HG02763 (cell line): ENCODE data around the gene ANKS1A.
"Not testable (repeated sequence)": the region's sequence is repeated elsewhere in the genome, so short reads cannot be mapped to it uniquely, and the experiment has no call there.

Experiments used
- ATAC-seq: cut with Tn5 transposase; IDR thresholded peaks from one replicate; pipeline ENCODE4 v1.9.1; 2021; ENCODE audit warnings: mild to moderate bottlenecking, moderate library complexity; ENCODE audit not compliant: unreplicated experiment

ANKS1A gene

GRCh38 chr6:34917626-34918285 is 28.7 kb downstream of the ANKS1A start:
- ATAC-seq = no peak

- ATAC-seq = no peak
These were observed 30.6 kb downstream of the ANKS1A start for GRCh38 chr6:34919651-34920050.

GRCh38 chr6:34920097-34920496 is 31.0 kb downstream of the ANKS1A start:
- ATAC-seq = no peak

GRCh38 chr6:34922177-34922663 is 33.2 kb downstream of the ANKS1A start:
- ATAC-seq = no peak

DNA sequence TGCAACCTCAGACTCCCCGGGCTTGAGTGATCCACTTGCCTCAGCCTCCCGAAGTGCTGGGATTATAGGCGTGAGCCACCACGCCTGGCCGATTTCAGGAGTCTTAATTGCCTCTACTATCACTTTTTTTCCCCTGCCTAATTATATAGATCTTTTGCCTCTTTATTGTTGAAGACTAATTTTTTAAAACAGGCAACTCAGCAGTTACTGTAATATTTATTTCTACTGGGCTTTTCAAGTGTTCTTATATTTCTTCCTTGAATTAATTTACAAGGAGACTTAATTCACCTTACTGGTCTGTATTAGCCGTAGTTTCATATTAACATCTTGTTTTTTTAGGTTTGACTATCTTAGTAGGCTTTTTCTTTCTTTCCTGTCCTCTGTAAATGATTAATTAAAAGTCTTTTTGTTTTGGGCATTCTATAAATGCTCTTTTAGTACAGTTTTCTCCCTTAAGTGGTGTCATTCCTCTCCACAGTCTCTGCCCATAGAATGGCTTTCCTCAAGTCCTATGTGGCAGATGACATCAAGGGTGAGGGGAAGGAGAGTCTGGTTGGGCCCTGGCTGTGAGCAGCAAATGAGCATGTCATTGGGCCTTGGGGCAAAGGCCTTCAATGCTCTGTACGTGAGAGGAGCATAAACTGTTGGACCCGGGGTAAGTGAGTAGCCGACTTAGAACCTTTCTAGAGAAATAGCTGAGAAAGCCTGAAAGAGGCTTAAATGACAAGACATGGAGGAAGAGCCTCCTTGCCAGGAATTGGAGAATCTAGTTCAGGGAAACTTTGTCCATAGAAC is 36.0 kb downstream of the ANKS1A start:
- no peak for ATAC-seq

DNA sequence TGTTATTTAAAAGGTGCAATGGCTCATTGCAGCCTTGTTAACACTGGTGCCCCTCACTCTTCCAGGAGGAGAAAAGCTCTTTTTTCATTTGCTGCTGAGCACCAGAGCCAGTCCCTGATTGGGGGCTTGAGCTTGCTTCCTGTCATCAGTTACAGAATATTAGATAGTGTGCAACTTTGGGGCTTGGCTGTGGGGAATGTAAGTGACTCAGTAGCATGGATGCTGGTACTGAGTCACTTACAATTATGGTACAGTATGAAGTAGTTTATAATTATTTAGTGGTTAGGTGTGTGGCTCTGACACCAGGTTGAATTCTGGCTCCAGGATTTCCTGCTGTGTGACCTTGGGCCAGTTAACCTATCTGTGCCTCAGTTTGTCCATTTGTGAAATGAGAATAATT is 37.6 kb downstream of the ANKS1A start:
- no peak for ATAC-seq

DNA sequence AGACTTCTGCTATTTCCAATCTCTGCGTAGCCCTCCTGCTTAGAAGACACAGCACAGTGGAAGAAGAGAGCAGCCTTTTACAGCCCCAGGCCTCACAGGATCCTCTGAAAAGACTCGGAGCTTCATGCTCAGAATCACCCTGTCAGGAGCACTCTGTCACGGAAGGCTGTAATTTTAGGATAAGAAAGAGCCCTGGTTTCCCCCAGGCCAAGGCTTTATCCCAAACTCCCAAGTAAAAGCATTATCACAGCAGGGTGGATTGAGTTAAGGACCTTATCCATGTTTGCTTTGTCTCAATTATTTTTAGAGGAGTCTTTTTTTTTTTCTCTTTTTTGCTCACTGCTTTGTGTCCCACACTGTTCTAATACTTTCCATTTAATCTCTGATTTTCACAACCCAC is 39.2 kb downstream of the ANKS1A start:
- no peak for ATAC-seq

DNA sequence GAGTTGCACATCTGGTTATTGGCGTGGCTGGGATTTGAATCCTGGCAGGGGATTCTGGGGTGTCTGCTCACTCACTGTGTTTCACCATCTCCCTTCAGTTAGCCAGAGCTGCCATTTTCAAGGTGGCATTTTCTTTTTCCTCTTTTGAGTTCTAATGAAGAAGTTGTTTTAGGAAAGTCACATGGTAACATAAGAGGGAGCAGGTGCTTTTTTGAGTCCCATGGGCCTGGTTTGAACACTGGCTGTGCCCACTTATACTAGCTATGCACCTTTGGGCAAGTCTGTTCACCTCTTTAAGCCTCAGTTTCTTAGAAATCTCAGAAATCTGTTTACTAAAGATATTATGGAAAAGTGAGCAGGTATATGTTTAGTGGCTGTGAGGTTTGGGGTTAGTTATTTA is 39.6 kb downstream of the ANKS1A start:
- ATAC-seq = no peak

DNA sequence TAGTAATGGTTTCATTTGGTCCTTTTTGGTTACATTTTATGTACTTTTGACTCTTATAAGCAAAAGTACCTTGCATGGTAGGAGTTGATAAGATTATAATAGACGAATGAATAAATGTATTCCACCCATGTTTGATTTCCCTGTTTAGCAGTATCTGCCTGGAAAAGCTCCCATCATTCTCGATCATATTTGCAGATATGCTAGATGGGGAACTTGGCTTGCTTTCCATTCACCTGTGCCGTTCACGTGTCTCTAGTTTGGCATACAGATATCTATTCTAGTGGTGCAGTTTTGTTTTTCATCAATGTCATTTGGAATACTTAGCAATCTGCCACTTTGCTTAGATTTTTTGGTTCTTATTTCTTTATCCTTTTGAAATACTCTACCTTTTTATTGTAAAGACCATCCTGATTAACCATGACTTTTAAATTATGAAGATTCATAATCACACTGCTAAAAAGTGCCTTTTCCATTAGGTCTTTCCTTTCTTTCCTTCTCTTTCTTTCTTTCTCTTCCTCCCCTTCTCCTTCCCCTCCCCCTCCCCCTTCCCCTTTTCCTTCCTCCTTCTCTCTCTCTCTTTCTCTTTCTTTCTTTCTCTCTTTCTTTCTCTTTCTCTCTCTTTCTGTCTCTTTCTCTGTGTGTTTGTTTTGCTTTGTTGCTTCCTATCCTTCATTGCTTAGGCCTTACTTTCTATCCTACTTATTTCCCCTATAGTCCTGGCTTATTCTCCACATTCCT is 40.4 kb downstream of the ANKS1A start:
- ATAC-seq = no peak

DNA sequence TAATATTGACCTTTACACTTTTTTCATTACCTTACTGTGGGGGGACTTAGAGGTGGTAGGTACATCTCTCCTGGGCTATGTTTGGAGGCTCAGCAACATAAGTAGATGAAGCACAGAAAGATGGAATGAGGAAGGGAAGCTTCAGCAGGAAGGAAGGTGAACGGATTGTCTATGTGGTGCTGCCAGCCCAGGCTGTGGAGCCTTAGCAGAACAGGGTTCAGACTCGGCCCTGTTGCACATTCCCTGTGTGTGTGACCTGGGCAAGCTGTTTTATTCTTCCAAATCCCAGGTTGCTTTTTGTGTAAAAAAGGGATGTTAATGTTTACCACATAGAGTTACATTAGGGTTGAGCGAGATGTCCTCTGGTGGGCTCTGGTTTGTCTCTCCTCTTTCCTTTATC is 41.2 kb downstream of the ANKS1A start:
- ATAC-seq = no peak

DNA sequence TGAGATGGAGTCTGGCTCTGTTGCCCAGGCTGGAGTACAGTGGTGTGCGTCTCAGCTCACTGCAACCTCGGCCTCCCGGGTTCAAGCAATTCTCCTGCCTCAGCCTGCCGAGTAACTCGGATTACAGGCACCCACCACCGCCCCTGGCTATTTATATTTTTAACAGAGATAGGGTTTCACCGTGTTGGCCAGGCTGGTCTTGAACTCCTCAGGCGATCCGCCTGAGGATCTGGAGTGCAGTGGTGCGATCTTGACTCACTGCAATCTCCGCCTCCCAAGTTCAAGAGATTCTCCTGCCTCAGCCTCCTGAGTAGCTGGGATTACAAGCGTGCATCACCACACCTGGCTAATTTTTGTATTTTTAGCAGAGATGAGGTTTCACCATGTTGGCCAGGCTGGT is 43.1 kb downstream of the ANKS1A start:
- not testable (repeated sequence) for ATAC-seq

- no peak for ATAC-seq
These were observed 45.5 kb downstream of the ANKS1A start for GRCh38 chr6:34934516-34934915.

GRCh38 chr6:34938268-34938667 is 49.2 kb downstream of the ANKS1A start:
- no peak for ATAC-seq

- no peak for ATAC-seq
These were observed 51.0 kb downstream of the ANKS1A start for GRCh38 chr6:34940030-34940434.

DNA sequence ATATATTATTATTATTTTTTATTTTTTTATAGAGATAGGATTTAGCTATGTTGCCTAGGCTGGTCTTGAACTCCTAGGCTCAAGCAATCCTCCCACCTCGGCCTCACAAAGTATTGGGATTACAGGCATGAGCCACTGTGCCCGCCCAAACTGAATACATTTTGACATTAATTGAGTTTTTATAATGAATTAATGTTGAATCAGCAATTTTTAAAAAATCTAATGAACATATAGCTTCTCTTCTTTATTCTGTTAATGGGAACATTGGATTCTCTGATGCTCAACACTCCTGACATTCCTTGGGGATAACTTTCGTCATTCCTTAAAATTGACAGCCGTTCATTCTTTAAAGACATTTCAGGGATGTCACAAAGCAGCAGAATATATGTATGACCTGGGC is 52.4 kb downstream of the ANKS1A start:
- ATAC-seq = no peak

- ATAC-seq = no peak
These were observed 56.3 kb downstream of the ANKS1A start for GRCh38 chr6:34945317-34945716.

GRCh38 chr6:34947561-34947960 is 58.5 kb downstream of the ANKS1A start:
- no peak for ATAC-seq

GRCh38 chr6:34949636-34950035 is 60.6 kb downstream of the ANKS1A start:
- ATAC-seq = no peak

- ATAC-seq = no peak
These were observed 61.8 kb downstream of the ANKS1A start for GRCh38 chr6:34950849-34951248.

DNA sequence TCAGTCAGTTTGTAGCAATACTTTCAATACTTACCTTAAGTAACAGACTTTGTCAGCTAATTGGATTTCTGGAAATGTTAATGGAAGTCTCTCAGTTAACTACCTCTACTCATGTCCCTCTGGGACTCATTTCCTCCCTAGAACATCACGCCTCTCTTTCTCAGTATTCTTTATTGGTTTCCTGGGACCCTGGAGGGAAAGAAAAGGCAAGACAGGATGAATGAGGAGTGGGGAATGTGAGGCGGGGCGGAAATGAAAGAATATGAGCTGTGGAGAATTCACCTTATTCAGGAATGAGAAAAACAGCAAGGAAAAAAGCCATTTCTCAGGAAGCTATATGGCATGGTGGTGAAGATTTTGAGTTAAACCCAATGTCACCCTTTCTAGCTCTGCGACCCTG is 62.7 kb downstream of the ANKS1A start:
- ATAC-seq = no peak
